Activated T-cell treated with anti-CD3 and anti-CD28 coated beads, Interleukin-2, amount 50 U/mL, for 24 hours (primary cell): ENCODE results near the gene RASL11A.
"Not testable (repeated sequence)": the region's sequence is repeated elsewhere in the genome, so short reads cannot be mapped to it uniquely, and the experiment has no call there.

ENCODE experiments used
- DNase-seq: peaks from one replicate; pipeline ENCODE4 v3.0.0-alpha.2; 2020
- H3K27ac Mint-ChIP-seq: 2 replicates; pipeline ENCODE4 v1.8.0; 2020; ENCODE audit warnings: mild to moderate bottlenecking, mixed read lengths
- H3K27me3 Mint-ChIP-seq: 2 replicates; pipeline ENCODE4 v1.8.0; 2020; ENCODE audit warnings: mixed read lengths
- H3K36me3 Mint-ChIP-seq: 2 replicates; pipeline ENCODE4 v1.8.0; 2020; ENCODE audit warnings: low read depth, mixed read lengths
- H3K4me1 Mint-ChIP-seq: 2 replicates; pipeline ENCODE4 v1.8.0; 2020; ENCODE audit warnings: low read depth, mixed read lengths
- H3K4me3 Mint-ChIP-seq: 2 replicates; pipeline ENCODE4 v1.8.0; 2020; ENCODE audit warnings: mild to moderate bottlenecking, moderate library complexity, mixed read lengths
- H3K9me3 Mint-ChIP-seq: 2 replicates; pipeline ENCODE4 v1.8.0; 2020; ENCODE audit warnings: mixed read lengths

Gene RASL11A

DNA sequence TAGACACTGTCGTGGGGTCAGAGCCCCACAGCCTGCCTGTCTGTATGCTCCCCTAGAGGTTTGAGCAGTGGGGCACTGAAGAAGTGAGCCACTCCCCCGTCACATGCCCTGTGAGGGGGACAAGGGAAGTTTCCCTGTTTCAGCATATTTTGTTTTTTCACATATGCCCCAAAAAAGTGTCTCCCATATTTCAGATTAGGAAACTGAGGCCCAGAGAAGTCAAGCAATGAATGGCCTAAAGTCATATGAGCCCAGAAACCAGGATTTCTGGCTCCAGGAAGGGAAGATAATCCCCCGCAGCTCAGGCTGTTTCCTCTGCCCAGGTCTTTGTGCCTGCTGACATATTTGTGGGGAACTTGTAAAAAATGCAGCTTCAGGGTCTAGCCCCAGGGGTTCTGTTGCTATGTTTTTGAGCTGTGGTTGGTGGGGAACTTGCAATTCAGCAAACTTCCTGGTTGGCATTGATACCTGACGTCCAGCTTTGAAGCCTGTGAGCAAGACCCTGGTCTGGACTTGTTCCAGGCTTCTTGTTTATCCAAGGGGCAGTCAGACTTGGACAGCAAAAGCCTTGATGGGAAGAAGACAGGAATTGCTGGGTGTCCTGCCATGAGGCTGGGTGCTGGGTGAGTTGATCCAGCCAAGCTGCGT, 9.5 kb downstream of the RASL11A start:
- Mint-ChIP-seq H3K27me3 (no peaks in the 10 kb centered on the region), H3K36me3 (no peaks in the 10 kb centered on the region), H3K9me3 (no peaks in the 10 kb centered on the region), H3K4me3 (no peak overlapping the region), H3K4me1 (no peaks in the 10 kb centered on the region), H3K27ac (no peak overlapping the region)
- DNase-seq, result no peak

DNA sequence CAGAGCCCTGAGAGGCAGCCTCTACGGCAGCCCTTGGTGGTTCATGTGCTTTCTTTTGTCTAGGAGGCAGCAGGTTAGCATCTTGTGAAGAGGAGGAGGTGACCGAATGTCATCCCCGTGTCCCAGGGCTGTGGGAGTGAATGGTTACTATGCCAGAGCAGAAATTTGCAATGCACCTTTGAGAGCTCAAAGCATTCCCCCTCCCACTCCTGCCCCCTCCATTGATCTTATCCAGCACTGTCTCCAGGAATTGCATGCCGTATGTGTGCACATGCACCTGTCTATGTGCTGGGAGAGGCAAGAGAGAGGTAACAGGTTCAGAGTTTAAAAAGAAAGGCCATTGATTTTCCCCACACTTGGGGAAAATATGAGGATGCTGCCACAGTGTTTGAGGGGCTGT, 10.2 kb downstream of the RASL11A start:
- Mint-ChIP-seq H3K36me3 (no peaks in the 10 kb centered on the region), H3K27me3 (no peaks in the 10 kb centered on the region), H3K4me1 (no peaks in the 10 kb centered on the region), H3K4me3 (no peak overlapping the region), H3K9me3 (no peaks in the 10 kb centered on the region), H3K27ac (no peak overlapping the region)
- DNase-seq, result no peak

DNA sequence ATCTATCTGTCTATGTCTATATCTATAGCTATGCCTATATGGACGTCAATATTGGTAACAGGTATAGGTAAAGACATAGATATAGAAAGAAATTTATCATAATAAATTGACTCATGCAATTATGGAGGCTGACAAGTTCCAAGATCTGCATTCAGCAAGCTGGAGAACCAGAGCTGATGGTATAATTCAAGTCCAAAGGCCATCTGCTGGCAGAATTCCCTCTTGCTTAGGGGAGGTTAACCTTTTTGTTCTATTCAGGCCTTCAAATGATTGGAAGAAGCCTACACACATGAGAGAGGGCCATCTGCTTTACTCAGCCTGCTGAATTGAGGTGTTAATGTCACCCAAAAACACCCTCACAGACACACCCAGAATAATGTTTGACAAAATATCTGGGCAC, 10.8 kb downstream of the RASL11A start:
- Mint-ChIP-seq H3K36me3 (no peaks in the 10 kb centered on the region), H3K4me3 (no peak overlapping the region), H3K27me3 (no peaks in the 10 kb centered on the region), H3K4me1 (no peaks in the 10 kb centered on the region), H3K9me3 (no peaks in the 10 kb centered on the region), H3K27ac (no peak overlapping the region)
- DNase-seq, result no peak

DNA sequence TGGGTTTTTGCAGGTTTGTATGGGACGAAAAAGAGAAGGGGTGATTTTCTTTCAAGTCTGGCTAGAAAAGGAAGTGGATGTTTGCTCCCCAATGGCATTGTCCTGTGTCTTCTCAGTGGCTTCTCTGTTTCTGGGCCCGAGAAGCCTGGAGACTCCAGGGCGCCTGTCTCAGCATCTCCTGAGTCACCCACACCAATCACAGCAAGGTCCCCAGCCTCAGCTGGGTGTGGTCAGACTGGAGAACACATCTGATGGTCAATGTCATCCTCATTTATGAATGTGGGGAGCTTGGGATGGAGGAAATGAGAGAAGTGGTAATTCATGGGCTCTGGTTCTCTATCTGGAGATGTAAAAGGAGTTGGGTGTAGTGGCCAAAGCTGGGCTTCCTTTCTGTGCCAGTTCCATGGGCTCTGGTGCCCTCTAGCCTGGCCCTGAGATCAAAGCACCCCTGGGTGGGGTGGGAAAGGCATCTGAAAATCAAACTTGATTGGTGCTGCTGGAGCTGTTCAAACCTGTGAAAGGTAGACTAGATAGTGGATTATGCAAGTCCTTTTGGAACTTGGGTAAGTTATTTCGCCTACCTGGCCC, 13.4 kb downstream of the RASL11A start:
- DNase-seq, result no peak
- Mint-ChIP-seq H3K4me3 (no peak overlapping the region), H3K27ac (no peak overlapping the region), H3K4me1 (no peaks in the 10 kb centered on the region), H3K27me3 (no peaks in the 10 kb centered on the region), H3K36me3 (no peaks in the 10 kb centered on the region), H3K9me3 (no peaks in the 10 kb centered on the region)

DNA sequence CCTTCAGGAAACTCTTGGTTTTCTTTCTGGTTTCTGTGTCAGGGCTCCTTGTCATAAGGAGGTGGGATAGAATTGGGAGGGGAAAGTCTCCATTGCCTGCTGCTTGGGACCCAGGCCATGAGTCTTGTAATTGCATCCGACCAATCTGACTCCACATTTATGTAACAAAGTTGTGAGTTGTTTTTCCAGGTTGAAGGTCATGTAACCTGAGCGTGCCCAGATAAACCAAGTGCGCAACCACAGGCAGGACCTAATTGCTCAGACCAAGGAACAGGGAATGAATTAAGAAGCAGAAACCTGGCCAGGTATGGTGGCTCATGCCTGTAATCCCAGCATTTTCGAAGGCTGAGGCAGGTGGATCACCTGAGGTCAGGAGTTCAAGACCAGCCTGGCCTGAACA, 17.8 kb downstream of the RASL11A start:
- no peaks in the 10 kb centered on the region for H3K36me3 Mint-ChIP-seq
- no peaks in the 10 kb centered on the region for H3K9me3 Mint-ChIP-seq
- DNase-seq, result no peak
- no peak overlapping the region for H3K27ac Mint-ChIP-seq
- H3K4me1 Mint-ChIP-seq, result peaks cover 14% of the 10 kb centered on the region
- H3K4me3 Mint-ChIP-seq, result no peak overlapping the region
- H3K27me3 Mint-ChIP-seq, result no peaks in the 10 kb centered on the region

DNA sequence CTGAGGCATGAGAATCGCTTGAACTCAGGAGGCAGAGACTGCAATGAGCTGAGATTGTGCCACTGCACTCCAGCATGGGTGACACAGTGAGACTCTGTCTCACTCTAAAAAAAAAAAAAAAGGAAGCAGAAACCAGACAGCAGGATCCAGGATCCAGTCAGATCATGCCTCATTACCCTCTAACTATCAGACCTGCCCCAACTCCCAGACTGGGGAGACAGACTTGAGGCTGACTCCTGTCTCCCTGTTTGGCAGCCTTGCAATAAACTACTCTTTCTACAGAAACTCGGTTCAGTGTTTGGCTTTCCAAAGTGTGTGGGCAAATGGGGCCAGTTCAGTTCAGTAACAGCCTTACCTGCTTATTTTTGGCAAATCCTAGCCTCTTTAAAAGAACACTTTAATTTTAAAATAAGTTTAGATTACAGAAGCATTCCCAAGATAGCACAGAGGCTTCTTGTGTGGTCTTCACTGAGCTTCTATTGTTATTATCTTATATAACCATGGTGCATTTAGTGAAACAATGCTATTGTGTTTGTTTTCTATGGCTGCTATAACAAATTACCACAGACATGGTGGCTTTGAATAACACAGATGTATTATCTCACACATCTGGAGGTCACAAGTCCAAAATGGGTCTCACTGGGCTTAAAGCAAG, 18.5 kb downstream of the RASL11A start:
- H3K4me1 Mint-ChIP-seq, result peaks cover 22% of the 10 kb centered on the region
- H3K36me3 Mint-ChIP-seq, result no peaks in the 10 kb centered on the region
- no peaks in the 10 kb centered on the region for H3K9me3 Mint-ChIP-seq
- H3K27ac Mint-ChIP-seq, result no peak overlapping the region
- DNase-seq, result no peak
- H3K4me3 Mint-ChIP-seq, result no peak overlapping the region
- H3K27me3 Mint-ChIP-seq, result no peaks in the 10 kb centered on the region

DNA sequence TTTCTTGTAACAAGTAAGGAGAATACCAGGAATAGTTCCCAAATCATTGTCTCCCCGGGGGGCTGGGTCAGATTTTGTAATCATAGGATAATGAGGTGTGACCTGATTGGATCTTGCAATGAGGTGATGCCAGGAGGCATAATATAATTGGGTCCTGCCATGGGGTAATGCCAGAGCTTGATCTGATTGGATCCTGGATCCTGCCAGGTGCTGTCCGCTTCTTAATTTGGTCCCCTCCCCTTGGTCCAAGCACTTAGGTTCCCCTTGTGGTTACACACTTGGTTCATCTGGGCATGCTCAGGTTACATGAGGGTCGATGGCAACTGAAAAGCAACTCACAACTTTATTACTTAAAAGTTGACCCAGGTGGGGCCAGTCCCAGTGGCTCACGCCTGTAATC, 20.1 kb downstream of the RASL11A start:
- no peak for DNase-seq
- Mint-ChIP-seq H3K27ac (no peak overlapping the region), H3K4me3 (no peak overlapping the region)

DNA sequence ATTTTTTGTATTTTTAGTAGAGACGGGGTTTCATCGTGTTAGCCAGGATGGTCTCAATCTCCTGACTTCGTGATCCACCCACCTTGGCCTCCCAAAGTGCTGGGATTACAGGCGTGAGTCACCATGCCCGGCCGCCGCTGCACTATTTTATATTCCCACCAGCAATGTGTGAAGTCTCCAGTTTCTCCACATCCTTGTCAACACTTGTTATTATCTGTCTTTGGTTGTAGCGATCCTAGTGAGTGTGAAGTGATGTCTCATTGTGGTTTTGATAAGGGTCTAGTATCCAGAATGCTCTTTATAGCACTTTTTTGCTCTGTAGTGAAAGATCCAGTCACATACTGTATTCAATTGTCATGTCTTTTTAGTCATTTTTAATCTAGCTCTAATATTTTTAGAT, 21.3 kb downstream of the RASL11A start:
- H3K27me3 Mint-ChIP-seq, H3K9me3 Mint-ChIP-seq, H3K4me3 Mint-ChIP-seq, DNase-seq, H3K36me3 Mint-ChIP-seq, H3K27ac Mint-ChIP-seq: not testable (repeated sequence)
- H3K4me1 Mint-ChIP-seq, result peaks cover 40% of the 10 kb centered on the region

More for the DNA sequence above, 20.1 kb downstream of the RASL11A start:
- no peaks in the 10 kb centered on the region for H3K9me3 Mint-ChIP-seq
- no peaks in the 10 kb centered on the region for H3K36me3 Mint-ChIP-seq
- H3K4me1 Mint-ChIP-seq, result peaks cover 37% of the 10 kb centered on the region
- no peaks in the 10 kb centered on the region for H3K27me3 Mint-ChIP-seq

DNA sequence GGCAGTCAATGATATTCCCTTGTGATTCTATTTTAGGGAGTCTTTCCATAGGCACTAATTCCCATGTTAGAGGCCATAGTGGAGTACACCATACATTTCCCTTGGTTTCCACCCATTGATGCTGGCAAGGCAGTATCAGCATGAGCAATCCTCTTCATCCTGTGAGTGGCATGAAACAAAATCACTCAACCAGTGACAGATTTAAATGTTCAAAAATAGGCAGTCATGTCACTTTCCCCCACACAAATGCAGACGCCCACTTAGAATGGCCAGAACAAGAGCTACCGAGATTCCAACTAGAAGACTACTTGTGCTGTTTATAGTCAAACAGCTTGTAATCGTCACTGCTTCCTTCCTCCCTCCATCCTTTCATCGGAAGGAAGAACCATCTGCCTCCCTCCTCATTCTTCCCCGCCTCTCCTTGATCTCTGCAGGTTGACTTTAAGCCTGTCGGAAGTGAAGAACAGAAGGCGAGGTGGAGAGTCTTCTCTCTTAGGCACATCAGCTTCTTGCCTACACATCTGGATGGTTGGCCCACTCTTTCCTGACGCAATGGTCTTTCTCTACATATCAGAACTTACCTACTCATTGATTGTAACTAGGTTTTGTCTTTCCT, 22.6 kb downstream of the RASL11A start:
- peaks cover 40% of the 10 kb centered on the region for H3K4me1 Mint-ChIP-seq
- H3K36me3 Mint-ChIP-seq, result no peaks in the 10 kb centered on the region
- no peak overlapping the region for H3K4me3 Mint-ChIP-seq
- no peaks in the 10 kb centered on the region for H3K27me3 Mint-ChIP-seq
- H3K9me3 Mint-ChIP-seq, result no peaks in the 10 kb centered on the region
- DNase-seq, result no peak
- peak overlapping the region; percentile 7 for H3K27ac Mint-ChIP-seq

DNA sequence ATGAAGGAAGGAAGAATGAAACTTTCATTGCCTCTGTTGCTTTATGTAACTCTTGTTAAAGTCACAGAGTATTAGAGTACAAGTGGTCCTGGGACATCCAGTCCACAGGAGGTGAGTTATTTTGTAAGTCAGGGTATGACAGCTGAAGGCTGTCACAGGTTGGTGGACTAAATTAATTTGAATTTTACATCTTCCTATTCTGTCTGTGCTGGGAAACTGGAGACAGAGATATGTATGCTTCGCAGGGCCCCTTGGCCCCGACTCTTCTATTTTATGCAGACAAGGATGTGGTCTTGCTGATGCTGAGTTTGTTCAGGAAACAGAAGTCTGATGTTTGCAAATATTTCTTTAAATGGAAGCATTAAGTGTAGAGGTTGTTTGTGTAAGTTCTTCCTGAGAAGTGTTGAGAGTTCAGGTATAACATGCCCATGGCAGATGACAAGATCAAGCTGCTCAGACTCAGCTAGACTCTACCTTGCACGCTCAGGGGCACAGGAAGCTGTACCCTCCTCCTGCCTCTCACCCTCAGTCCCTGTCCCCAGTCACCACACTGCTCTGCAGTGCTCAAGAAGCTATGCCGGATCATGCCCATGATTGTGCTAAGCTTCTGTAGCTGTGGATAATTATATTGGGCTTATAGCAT, 23.4 kb downstream of the RASL11A start:
- H3K4me3 Mint-ChIP-seq, result no peak overlapping the region
- H3K36me3 Mint-ChIP-seq, result no peaks in the 10 kb centered on the region
- no peak for DNase-seq
- peaks cover 40% of the 10 kb centered on the region for H3K4me1 Mint-ChIP-seq
- peak overlapping the region; percentile 7 for H3K27ac Mint-ChIP-seq
- H3K27me3 Mint-ChIP-seq, result no peaks in the 10 kb centered on the region
- H3K9me3 Mint-ChIP-seq, result no peaks in the 10 kb centered on the region

DNA sequence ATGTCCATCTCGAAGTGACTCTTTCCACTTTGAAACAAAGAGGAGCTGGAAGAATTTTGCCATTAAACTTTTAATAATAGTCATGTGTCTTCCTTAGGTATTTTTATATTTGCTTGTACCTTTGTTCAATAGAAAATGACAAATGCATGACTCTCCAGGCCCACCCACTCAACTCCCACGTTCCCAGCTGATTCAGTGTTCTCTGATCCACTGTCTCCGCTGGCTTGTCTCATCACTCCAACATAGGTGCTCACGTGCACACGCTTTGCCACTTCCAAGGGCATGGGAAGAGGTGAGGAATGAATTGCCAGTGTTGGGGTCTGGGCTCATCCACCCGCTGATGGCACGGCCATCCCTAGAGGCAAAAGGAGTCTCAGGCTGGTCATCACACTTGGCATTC, 24.5 kb downstream of the RASL11A start:
- Mint-ChIP-seq H3K4me3 (no peak overlapping the region), H3K9me3 (no peaks in the 10 kb centered on the region), H3K36me3 (no peaks in the 10 kb centered on the region), H3K27me3 (no peaks in the 10 kb centered on the region), H3K27ac (no peak overlapping the region), H3K4me1 (peaks cover 40% of the 10 kb centered on the region)
- no peak for DNase-seq

DNA sequence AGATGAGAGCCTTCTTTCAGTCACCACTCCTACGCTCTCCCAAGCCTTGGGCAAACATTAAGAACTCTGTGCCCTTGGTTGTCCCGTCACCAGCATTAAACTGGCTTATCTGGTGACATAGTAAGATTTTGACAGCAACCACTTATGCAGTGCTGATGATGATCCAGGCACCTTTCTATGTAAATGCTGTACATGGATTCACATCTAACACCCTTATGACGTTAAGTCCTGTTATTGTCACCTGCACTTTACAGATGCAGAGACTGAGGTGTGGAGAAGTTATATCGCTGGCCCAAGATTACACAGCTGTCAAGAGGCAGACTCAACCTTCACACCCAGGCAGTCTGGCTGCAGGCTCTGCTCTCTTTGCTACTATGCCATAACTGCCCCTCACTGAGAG, 25.0 kb downstream of the RASL11A start:
- H3K27ac Mint-ChIP-seq, result no peak overlapping the region
- H3K4me3 Mint-ChIP-seq, result no peak overlapping the region
- peaks cover 40% of the 10 kb centered on the region for H3K4me1 Mint-ChIP-seq
- H3K27me3 Mint-ChIP-seq, result no peaks in the 10 kb centered on the region
- H3K36me3 Mint-ChIP-seq, result no peaks in the 10 kb centered on the region
- no peak for DNase-seq
- H3K9me3 Mint-ChIP-seq, result no peaks in the 10 kb centered on the region

DNA sequence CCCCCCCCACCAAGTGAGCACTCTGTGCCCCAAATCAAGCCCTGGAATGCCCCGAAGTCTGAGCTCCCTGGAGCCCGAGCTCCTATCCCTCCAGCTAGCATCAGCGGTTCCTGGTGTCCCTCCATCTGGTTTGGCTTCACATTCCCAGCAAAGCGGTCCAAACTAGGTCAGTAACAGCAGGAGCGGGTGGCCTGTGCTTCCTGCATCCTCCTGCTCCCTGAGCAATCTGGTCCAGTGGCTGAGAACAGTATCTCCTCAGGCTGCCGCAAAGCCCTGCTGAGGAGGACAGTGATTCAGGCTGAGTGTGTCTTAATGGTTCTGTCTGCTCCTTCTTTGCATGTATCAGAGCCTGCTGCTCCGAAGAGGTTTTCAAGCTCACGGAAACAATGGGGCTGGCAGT, 25.9 kb downstream of the RASL11A start:
- Mint-ChIP-seq H3K27ac (no peak overlapping the region), H3K4me3 (no peak overlapping the region), H3K9me3 (no peaks in the 10 kb centered on the region), H3K27me3 (no peaks in the 10 kb centered on the region), H3K36me3 (no peaks in the 10 kb centered on the region), H3K4me1 (peaks cover 40% of the 10 kb centered on the region)
- DNase-seq, result no peak

DNA sequence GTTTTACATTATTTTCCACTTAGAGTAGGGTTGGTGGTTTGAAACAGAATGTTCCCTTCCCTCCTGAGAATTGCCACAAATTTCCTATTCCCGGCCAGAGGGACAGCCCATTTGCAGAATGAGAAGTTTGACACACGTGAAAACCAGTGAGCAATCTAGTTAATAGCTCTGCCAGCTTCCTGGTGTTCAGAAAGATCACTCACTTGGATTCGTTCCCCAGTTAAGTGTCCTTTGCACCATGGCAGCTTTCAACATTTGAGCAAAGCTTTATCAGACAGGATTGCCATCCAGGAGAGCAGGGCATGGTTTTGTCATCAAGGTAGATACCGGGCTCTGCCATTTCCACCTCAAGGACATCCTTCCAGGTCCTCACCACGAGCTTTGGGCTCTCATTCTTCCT, 28.2 kb downstream of the RASL11A start:
- H3K27ac Mint-ChIP-seq, result no peak overlapping the region
- no peak for DNase-seq
- H3K4me3 Mint-ChIP-seq, result no peak overlapping the region
- H3K4me1 Mint-ChIP-seq, result peaks cover 35% of the 10 kb centered on the region
- H3K9me3 Mint-ChIP-seq, result no peaks in the 10 kb centered on the region
- H3K36me3 Mint-ChIP-seq, result no peaks in the 10 kb centered on the region
- no peaks in the 10 kb centered on the region for H3K27me3 Mint-ChIP-seq

DNA sequence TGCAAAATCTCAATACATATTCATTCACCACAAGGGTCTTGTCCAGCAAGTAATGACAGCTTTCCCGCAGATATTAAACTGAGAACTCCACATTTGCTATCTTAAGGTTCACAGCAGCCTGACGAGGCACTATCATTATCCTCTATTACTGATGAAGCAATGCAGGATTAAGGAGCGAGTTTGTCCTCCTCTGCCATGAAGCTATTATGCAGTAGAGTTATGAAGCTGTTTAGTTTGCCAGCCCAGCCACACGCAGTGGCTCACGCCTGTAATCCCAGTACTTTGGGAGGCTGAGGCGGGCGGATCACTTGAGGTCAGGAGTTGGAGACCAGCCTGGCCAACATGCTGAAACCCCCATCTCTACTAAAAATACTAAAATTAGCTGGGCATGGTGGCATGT, 29.8 kb downstream of the RASL11A start:
- H3K36me3 Mint-ChIP-seq, H3K27me3 Mint-ChIP-seq, H3K4me3 Mint-ChIP-seq, DNase-seq, H3K9me3 Mint-ChIP-seq, H3K27ac Mint-ChIP-seq: not testable (repeated sequence)
- H3K4me1 Mint-ChIP-seq, result peaks cover 19% of the 10 kb centered on the region
